Epidermal melanocyte (primary cell): ENCODE data around the gene MRTFA.
"Not testable (repeated sequence)": the region's sequence is repeated elsewhere in the genome, so short reads cannot be mapped to it uniquely, and the experiment has no call there.

ENCODE experiments used
- DNase-seq: peaks from one replicate; pipeline ENCODE4 v3.0.0; 2011; ENCODE audit warnings: low spot score; ENCODE audit not compliant: insufficient read length

Gene MRTFA

DNA sequence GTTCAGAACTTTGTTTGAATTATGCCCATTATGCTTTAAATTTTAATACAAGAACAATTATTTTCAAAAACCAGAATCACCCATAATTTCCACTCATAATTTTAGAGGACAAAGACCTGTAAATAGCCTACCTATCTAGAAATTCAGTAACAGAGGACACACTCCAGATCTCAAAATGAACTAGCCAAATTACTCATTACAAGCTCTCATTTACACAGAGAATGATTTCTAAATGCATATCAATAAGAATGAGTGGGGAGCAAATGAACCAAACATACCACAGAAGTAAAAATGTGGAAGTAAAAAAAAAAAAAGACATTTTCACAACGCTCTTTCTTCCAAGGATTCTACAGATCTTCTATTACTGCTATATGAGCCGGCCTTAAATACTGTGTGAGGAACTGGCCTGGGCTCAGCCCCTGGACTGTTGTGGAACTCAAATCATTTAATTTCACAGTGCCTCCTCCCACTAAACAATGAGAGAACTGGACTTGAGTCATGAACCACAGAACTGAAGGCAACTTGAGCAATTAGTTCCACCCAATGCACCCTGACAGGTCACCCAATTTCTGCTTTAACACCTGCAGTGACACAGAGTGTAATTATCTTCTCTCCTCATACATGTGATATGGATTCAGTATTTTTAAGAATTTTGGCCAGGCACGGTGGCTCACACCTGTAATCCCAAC is 8.0 kb downstream of the MRTFA start:
- DNase-seq = no peak

DNA sequence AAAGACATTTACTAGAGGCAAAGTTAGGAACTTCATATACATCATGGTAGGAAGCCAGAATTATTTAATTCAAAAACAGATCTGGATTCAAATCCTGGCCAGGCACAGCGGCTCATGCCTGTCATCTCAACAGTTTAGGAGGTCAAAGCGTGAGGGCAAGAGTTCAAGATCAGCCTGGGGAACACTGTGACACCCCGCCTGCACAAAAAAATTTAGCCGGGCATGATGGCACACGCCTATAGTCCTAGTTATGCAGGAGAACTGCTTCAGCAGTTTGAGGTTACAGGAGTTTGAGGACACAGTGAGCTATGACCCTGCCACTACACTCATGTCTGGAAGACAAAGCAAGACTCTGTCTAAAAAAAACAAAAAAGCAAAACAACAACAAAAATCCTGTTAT is 8.9 kb downstream of the MRTFA start:
- no peak for DNase-seq

DNA sequence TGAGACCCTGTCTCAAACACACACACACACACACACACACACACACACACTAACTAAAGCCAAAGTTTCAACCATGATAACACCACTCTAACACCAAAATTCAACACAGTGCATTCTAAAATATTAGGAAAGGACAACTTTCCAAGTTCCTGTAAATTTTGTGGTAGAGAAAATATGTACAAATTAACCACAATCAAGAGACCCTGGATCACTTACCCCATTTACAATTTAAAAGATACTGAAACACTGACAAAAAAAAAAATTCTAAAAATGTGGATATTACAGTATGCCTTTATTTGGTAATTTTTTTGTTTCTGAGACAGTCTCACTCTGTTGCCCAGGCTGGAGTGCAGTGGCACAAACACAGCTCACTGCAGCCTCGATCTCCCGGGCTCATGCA is 9.7 kb downstream of the MRTFA start:
- no peak for DNase-seq

DNA sequence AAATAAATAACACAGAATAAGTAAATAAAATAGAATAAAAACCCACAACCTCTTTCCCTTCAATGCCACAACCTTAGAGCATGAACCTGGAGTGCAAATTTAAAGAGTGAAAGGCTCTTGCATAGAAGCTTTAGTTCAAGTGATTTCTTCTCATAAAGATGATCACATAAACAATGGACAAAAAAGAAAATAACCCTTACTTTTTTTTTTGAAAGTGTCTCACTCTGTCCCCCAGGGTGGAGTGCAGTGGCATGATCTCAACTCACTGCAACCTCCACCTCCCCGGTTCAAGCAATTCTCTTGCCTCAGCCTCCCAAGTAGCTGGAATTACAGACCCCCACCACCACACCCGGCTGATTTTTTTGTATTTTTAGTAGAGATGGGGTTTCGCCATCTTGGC is 10.7 kb downstream of the MRTFA start:
- not testable (repeated sequence) for DNase-seq

DNA sequence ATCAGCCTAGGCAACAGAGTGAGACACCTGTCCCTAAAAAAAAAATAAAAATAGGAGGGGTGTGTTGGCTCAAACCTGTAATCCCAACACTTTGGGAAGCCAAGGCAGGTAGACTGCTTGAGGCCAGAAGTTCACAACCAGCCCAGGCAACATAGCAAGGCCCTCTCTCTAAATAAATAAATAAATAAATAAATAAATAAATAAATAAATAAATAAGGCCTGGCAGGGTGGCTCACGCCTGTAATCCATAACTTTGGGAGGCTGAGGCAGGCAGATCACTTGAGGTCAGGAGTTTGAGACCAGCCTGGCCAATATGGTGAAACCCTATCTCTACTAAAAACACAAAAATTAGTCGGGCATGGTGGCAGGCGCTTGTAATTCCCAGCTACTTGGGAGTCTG is 11.2 kb downstream of the MRTFA start:
- not testable (repeated sequence) for DNase-seq

DNA sequence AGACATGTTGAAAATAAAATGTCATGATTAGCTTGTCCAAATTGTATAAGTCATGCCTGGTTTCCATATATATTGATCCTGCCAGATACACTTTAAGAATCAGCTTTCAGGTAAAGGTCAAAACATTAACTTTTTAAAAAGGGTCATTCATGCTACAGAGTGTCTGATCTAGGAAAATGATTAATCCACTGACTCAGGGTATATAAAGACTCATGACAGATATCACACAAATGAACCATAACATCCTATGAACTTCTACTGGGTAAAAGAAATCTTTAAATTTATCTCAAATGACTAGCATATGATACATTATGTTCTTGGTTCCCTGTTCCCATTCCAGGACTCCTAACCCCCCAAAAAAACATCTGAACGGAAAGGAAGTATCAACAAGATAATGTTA is 11.7 kb downstream of the MRTFA start:
- DNase-seq = no peak

DNA sequence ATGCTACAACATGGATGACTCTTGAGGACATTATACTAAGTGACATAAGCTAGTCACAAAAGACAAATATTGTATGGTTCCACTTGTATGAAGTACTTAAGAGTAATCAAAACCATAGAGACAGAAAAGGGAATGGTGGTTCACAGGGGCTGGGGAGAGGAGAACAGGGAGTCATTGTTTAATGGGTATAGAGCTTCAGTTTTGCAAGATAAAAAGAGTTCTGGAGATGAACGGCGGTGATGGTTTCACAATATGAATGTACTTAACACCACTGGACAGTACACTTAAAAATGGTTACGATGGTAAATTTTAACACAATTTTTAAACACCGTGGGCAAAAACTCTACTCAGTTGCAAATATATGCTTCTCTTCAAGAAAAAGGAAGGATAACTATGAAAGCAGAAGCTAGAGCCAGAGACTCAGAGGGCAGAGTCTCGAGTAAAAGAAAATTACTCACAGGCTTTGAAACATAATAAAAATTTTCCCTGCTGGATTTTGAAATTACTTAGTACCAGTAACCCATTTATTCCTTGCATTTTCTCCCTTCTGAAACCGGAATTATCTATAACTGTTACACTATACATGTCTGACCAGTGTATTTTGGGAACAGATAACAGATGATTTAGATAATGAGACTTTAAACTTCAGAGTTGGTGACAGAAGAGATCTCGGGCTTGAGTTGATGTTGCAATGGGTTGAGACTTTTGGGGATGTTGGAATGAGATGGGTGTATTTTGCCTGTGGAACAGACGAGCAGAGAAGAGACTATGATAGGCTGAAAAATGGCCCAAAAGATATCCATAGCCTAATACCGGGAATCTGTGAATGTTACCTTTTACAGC is 15.0 kb downstream of the MRTFA start:
- DNase-seq = no peak

DNA sequence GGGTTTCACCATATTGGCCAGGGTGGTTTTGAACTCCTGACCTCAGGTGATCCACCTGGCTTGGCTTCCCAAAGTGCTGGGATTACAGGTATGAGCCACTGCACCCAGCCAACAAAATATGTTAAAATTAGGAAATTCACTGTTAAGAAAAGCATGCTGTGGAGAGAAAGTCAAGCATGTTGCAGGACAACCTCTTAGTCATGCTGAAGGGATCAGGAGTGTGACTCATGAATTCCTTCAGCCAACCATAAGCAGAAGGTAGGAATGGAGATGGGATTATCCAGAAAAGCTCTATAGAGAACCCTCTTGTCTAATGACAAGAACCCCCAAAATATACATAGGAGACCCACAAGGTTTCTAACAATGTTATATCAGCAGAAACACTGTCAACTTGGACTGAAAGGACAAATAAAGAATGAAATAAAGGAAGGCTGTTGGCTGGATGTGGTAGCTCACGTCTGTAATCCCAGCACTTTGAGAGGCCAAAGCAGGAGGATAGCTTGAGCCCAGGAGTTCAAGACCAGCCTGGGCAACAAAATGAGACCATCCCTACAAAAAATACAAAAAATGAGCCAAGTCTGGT is 16.0 kb downstream of the MRTFA start:
- no peak for DNase-seq

DNA sequence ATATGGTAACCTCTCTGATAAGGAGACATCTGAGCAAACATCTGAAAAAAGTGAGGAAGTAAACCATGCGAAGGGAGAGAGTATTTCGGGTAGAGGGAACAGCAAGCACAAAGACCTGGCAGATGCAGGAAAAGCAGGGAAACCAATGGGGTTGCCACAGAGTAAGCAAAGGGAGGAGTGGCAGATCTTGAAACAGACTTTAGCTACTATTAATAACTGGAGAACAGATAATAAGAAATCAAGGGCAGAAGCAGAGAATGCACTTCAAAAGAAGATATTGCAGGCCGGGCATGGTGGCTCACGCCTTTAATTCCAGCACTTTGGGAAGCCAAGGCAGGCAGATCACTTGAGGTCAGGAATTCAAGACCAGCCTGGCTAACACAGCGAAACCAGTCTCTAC is 18.1 kb downstream of the MRTFA start:
- DNase-seq = no peak

DNA sequence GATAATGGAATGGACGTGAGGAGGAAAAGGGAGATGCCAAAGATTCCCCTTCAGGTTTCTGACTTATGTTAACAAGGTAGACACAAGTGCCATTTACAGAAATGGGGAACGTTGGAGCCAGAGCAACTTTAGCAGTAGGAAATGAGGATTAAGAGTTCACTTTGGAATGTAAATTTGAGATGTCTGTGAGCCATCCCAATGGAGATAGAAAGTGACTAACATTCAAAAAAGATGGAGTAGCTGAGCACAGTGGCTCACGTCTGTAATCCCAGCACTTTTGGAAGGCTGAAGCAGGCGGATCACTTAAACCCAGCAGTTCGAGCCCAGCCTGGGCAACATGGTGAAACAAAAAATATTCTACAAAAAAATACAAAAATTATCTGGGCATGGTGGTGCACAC is 19.9 kb downstream of the MRTFA start:
- no peak for DNase-seq

DNA sequence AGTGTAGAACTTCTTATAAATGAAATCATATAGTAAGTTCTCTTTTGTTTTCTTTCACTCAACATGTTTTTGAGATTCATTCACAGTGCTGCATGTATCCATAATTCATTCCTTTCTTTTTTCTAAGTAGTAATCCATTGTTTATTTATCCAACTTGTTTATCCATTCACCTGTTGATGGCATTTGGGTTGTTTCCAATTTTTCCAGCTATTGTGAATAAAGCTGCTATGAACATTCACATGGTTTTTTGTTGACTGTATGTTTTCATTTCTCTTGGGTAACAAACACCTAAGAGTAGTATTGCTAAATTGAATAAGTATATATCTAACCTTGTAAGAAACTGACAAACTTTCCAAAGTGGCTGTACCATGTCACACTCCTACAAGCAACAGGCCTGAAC is 23.5 kb downstream of the MRTFA start:
- no peak for DNase-seq

DNA sequence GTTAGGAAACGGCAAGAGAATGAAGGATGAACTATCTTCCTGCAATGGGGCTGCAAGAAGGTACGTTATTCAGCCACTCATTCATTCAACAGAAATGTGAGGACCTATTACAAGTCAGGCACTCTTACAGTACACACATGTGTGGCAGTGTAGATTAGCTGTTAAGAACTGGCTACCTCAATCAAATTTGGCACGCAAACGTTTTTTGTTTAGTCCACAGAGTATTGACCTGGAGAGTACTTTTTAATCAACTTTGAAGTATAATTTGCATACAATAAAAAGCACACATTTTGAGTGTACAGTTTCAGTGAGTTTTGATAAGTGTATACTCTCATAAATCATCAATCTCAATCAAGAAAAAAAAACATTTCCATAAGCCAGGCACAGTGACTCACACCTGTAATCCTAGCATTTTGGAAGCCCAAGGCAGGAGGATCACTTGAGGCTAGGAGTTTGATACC is 24.2 kb downstream of the MRTFA start:
- DNase-seq = no peak

DNA sequence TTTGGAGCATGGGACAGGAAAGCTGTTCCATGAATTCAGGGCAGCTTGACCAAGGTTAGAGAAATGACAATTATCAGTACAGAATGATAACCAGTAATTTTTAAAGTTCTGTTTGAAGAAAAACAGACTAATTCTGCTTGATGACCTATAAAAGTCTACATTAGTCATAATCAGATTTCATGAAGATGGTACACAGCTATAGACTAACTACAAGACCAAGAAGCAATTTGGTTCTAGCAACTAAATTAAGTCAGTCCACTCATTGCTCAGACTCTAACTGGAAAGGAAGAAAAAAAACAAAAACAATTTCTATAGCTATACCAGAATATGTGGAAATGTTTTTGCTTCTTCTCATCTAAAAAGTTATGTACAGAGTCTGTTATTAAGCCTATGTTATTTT is 24.9 kb downstream of the MRTFA start:
- DNase-seq = no peak

DNA sequence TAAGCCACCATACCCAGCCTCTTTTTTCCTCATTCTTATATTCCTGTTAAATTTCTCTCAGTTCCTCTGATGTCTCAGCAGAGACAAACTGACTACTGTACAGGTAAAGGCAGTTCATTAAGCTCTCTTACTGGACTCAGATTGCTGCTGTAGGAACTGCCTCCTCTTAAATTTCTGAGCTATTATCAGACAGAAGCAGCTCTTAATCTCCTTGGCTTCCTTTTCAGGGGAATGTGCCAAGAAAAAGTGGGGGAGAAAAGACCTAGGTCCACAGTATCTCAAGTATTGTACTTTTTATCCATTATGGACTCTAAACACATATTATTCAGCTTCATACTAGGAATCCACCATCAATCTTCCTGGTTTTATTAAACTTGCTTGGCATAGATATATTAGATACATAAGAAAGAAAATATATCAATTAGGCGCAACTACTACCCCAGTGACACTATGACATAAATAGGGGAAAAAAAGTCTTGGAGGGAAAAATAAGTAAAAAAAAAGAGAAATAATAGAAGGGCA is 26.1 kb downstream of the MRTFA start:
- no peak for DNase-seq

DNA sequence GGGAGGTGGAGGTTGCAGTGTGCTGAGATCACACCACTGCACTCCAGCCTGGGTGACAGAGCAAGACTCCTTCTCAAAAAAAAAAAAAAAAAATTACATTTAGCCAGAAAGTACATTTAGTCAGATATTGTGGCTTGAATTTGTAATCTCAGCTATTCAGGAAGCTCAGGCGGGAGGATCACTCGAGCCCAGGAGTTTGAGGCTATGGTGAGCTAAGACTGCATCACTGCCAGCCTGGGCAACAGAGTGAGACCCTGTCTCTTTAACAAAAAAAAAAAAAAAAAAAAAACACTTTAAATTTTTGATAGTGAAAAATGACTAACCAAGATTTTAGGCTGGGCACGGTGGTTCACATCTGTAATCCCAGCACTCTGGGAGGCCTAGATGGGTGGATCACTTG is 27.3 kb downstream of the MRTFA start:
- DNase-seq = no peak

DNA sequence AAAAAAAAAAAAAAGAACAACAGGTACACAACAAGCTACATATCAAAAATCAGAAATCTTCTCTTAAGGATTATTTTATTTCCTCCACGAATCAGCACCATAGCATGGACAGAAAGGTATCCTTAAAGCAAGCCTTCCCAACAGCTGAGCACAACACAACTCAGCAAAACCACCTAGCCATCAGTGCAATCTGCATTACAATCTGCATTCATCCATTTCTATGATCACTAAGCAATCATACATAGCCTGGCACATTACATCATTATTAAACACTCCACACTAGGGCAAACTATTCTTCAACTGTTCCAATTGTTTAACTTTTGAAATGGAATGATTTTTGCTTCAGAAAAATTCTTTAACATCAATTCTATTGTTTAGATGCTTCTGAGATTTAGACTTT is 29.0 kb downstream of the MRTFA start:
- DNase-seq = no peak

DNA sequence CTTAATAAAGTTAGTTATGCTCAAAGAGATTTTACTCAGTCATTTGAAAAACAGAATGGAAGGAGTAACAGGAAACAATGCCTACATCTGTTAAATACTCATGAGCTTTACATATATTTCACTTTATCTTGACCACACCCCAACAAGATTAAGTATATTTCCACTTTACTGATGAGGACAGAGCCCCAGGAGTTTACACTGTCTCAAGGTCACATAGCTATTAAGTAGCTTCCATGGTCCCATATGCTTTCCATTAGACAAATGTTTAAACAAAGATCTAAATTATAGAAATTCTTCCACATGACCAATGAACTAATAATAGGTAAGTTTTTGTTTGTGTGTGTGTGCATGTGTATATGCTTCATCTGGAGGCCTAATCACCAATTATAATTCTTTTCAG is 30.2 kb downstream of the MRTFA start:
- no peak for DNase-seq

DNA sequence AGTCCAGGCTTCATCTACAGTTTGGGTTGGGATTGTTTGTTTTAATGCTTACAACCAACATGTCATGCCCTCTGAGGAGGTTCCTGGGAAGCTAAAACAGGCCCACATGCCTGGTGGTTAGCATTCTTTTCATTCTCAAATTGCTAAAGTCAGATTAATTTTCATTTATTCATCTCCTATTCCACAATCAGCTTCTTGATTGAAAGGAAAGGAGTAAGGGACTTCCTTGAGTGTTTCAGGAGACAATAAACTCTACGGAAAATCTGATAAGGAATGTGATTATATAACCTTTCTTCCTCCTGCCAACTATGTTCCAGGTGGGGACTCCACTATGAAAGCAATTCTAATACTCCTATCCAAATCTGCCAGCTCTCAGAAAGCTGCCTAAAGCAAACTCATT is 30.8 kb downstream of the MRTFA start:
- no peak for DNase-seq

DNA sequence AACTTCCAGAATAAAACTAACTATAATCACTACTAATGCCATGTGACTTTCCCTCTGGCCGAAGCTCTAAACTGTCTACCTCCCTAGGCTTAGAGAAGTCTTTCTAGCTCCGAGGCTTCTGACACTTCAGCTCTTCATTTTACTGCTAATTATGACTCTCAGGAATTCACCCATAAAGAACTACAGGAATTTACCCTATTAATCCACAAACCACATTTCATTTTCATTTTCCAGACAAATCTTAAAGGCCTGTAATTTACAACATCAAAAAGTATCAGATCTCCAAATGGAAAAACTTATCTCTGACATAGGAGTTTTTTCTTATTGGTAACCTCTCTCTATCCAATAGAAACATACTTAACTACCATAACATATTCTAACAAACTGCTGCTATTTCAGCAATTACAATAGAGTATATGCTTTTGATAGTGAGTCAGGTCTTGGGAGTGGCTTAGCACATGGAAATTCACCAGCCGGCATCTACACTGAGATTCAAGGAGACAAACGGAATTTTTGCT is 33.4 kb downstream of the MRTFA start:
- DNase-seq = no peak

DNA sequence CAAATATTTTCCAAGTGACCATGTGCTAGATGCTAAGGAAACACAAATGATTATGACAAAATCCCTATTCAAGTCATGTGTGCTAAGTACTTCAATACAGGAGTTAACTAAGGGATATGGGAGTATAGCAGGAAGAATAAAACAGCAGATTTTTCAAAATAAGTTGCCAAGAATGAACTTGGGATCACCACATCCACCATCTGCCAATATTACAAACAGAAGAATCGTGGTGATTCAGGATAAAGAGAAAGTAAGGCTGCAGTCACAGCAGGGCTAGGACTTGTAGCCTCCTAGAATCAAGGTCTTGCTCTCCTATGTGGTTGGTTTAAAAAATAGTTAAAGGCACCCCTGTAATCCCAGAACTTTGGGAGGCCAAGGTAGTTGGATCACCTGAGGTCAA is 34.3 kb downstream of the MRTFA start:
- no peak for DNase-seq

DNA sequence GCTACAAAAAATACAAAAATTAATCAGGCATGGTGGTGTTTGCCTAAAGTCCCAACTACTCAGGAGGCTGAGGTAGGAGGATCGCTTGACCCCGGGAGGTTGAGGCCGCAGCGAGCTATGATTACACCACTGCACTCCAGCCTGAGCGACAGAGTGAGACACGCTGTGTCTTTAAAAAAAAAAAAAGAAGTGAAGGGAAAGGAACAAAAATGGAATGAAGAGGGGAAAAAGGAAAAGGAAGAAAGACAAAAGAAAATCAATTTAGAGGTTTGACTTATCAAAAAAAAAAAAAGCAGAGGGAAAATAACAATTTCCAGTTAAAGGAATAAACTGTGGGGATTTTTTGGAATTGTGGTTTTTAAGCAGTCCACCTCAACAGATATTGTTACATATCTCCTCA is 36.8 kb downstream of the MRTFA start:
- DNase-seq = no peak

DNA sequence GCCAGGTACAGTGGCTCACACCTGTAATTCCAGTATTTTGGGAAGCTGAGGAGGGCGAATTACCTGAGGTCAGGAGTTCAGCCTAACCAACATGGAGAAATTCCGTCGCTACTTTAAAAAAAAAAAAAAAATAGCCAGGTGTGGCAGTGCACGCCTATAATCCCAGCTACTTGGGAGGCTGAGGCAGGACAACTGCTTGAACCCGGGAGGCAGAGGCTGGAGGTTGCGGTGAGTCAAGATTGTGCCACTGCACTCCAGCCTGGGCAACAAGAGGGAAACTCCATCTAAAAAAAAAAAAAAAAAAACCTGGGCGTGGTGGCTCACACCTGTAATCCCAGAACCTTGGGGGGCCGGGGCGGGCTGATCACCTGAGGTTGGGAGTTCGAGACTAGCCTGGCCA is 37.8 kb downstream of the MRTFA start:
- not testable (repeated sequence) for DNase-seq
